Measurements from ENCODE around the gene CCL5. TPM values are rescaled to one million over a fixed set of nuclear protein-coding genes. Genes with fewer than 3 reads are reported as not detected.

CCL5 gene
- total RNA-seq, 1 experiment from 2014 or later, result 36.1 TPM

GRCh38 chr17:35868737-35869136 lies 11.4 kb downstream of the CCL5 start, which contains the start of gene HEATR9:
Gene HEATR9, minus strand, starts transcription at chr17:35868891. Its CDS starts 149 bp downstream, at chr17:35868742.
- no peak for DNase-seq (ENCODE audit: low read depth)

- DNase-seq (ENCODE audit: low read depth), result no peak
These were observed 12.6 kb downstream of the CCL5 start for GRCh38 chr17:35867574-35867973.

- DNase-seq (ENCODE audit: low read depth), result peak; percentile 72
These were observed 13.7 kb downstream of the CCL5 start for GRCh38 chr17:35866341-35866950.

- DNase-seq (ENCODE audit: low read depth), result peak; percentile 71
These were observed 14.5 kb downstream of the CCL5 start for GRCh38 chr17:35865412-35866340.

GRCh38 chr17:35864853-35865252 lies 15.3 kb downstream of the CCL5 start:
- no peak for DNase-seq (ENCODE audit: low read depth)

- no peak for DNase-seq (ENCODE audit: low read depth)
These were observed 23.6 kb downstream of the CCL5 start for GRCh38 chr17:35856603-35857002.

- DNase-seq (ENCODE audit: low read depth), result no peak
These were observed 24.2 kb downstream of the CCL5 start for GRCh38 chr17:35855965-35856364.

GRCh38 chr17:35849469-35850348 lies 30.5 kb downstream of the CCL5 start:
- peak; percentile 74 for DNase-seq (ENCODE audit: low read depth)

- DNase-seq (ENCODE audit: low read depth), result no peak
These were observed 32.4 kb downstream of the CCL5 start for GRCh38 chr17:35847633-35848373.

GRCh38 chr17:35847006-35847405 lies 33.2 kb downstream of the CCL5 start:
- DNase-seq (ENCODE audit: low read depth), result no peak

GRCh38 chr17:35846055-35846809 lies 33.9 kb downstream of the CCL5 start:
- DNase-seq (ENCODE audit: low read depth), result peak; percentile 10

- DNase-seq (ENCODE audit: low read depth), result no peak
These were observed 35.6 kb downstream of the CCL5 start for GRCh38 chr17:35844547-35844946.

GRCh38 chr17:35843698-35844097 lies 36.5 kb downstream of the CCL5 start:
- DNase-seq (ENCODE audit: low read depth), result no peak

- no peak for DNase-seq (ENCODE audit: low read depth)
These were observed 37.9 kb downstream of the CCL5 start for GRCh38 chr17:35842239-35842638.

GRCh38 chr17:35841505-35841904 lies 38.7 kb downstream of the CCL5 start:
- DNase-seq (ENCODE audit: low read depth), result peak; percentile 17

GRCh38 chr17:35841101-35841500 lies 39.1 kb downstream of the CCL5 start:
- no peak for DNase-seq (ENCODE audit: low read depth)

GRCh38 chr17:35825206-35825605 lies 55.0 kb downstream of the CCL5 start:
- no peak for DNase-seq (ENCODE audit: low read depth)
